DND-41 (cell line): ENCODE results near the gene TADA2B.

ENCODE experiments used
- CTCF ChIP-seq: IDR thresholded peaks from 2 replicates; pipeline ENCODE4 v1.5.1; 2012; ENCODE audit warnings: borderline replicate concordance, low read length, moderate library complexity, mild to moderate bottlenecking; ENCODE audit not compliant: poor library complexity, severe bottlenecking; ENCODE audit errors: extremely low read depth
- EZH2 ChIP-seq: IDR thresholded peaks from 3 replicates; pipeline ENCODE4 v1.6.1; 2012; ENCODE audit warnings: borderline replicate concordance, low read depth, mild to moderate bottlenecking, moderate library complexity, low read length, inconsistent platforms; ENCODE audit not compliant: severe bottlenecking

GRCh38 chr4:7045553-7045952 is 2.4 kb downstream of the TADA2B start:
- TF ChIP-seq CTCF (no peak), EZH2 (no peak)
